A673 (cell line): Measurements from ENCODE around the gene SGTA. TPM values are rescaled to one million over a fixed set of nuclear protein-coding genes. Genes with fewer than 3 reads are reported as not detected.

Experiments used
- BruUV-seq: library from RNA; stranded (reverse); fragments of 400-500 nt; replicated peaks from 2 replicates; lab custom pipeline; 2021; lab: Mats Ljungman, UMichigan
- CTCF ChIA-PET: fragments of 300-600 bp; sonication (Branson Sonifier 250); formaldehyde crosslinking; loops from one replicate; lab custom pipeline; 2022; ENCODE audit warnings: antibody characterized with exemption; lab: Charles Lee
- POLR2A ChIA-PET: fragments of 300-600 bp; sonication (Branson Sonifier 250); formaldehyde crosslinking; loops from one replicate; lab custom pipeline; 2022; ENCODE audit warnings: antibody characterized with exemption; ENCODE audit not compliant: low non-redundant PET; lab: Charles Lee
- DNase-seq: peaks from one replicate; pipeline ENCODE4 v3.0.0-alpha.2; 2015; ENCODE audit warnings: low spot score
- H3K27ac ChIP-seq: fragments of 200-600 bp; sonication (generic); 2 replicates; pipeline ENCODE4 v1.5.1; 2016; ENCODE audit warnings: mixed run types, low read depth, mild to moderate bottlenecking, mixed read lengths, antibody characterized with exemption, low read length; ENCODE audit not compliant: poor library complexity, severe bottlenecking
- H3K27me3 ChIP-seq: fragments of 200-600 bp; sonication (generic); replicated peaks from 2 replicates; pipeline ENCODE4 v1.6.1; 2017; ENCODE audit warnings: mixed run types, low read depth, mild to moderate bottlenecking, mixed read lengths, antibody characterized with exemption, low read length; ENCODE audit not compliant: insufficient read depth, poor library complexity
- H3K36me3 ChIP-seq: fragments of 200-600 bp; sonication (generic); 2 replicates; pipeline ENCODE4 v1.6.1; 2016; ENCODE audit warnings: mixed run types, mild to moderate bottlenecking, mixed read lengths, antibody characterized with exemption, low read length; ENCODE audit not compliant: insufficient read depth, poor library complexity, severe bottlenecking
- H3K4me1 ChIP-seq: fragments of 200-600 bp; sonication (generic); 2 replicates; pipeline ENCODE4 v1.6.1; 2017; ENCODE audit warnings: mixed run types, mild to moderate bottlenecking, mixed read lengths, antibody characterized with exemption, low read length; ENCODE audit not compliant: insufficient read depth, poor library complexity, severe bottlenecking
- H3K4me3 ChIP-seq: fragments of 200-600 bp; sonication (generic); 2 replicates; pipeline ENCODE4 v1.5.1; 2016; ENCODE audit warnings: low read depth, mixed run types, mild to moderate bottlenecking, mixed read lengths, low read length; ENCODE audit not compliant: poor library complexity, severe bottlenecking
- H3K9me3 ChIP-seq: fragments of 200-600 bp; sonication (generic); 2 replicates; pipeline ENCODE4 v1.6.1; 2016; ENCODE audit warnings: mixed run types, low read depth, mild to moderate bottlenecking, mixed read lengths, antibody characterized with exemption, low read length; ENCODE audit not compliant: poor library complexity, severe bottlenecking
- CTCF ChIP-seq: fragments of 300-800, 200-600 bp; sonication (generic); conservative IDR thresholded peaks from 2 replicates; pipeline ENCODE4 v1.5.1; 2017; ENCODE audit warnings: low read depth, mild to moderate bottlenecking, antibody characterized with exemption, low read length, moderate library complexity, mixed read lengths
- EZH2 ChIP-seq: fragments of 200-600 bp; sonication (generic); IDR thresholded peaks from 2 replicates; pipeline ENCODE4 v1.6.1; 2017; ENCODE audit warnings: borderline replicate concordance, low read depth, mild to moderate bottlenecking, mixed read lengths, antibody characterized with exemption, low read length; ENCODE audit not compliant: poor library complexity, severe bottlenecking
- intact Hi-C: fragments of 100-400 bp; cut with micrococcal nuclease; formaldehyde crosslinking; loops from one replicate; pipeline ENCODE4 v1.10.0; 2022; ENCODE audit not compliant: unreplicated experiment
- total RNA-seq: library from RNA; stranded (reverse); gene quantifications from 2 replicates; pipeline ENCODE4 v1.2.3, GENCODE V29; 2021

Gene SGTA
- total RNA-seq, 1 experiment from 2014 or later = 106 TPM

- Histone ChIP-seq H3K4me1 (no peaks in the 10 kb centered on the region), H3K27me3 (no peaks in the 10 kb centered on the region), H3K36me3 (peaks cover 23% of the 10 kb centered on the region), H3K4me3 (no peak overlapping the region), H3K9me3 (no peaks in the 10 kb centered on the region), H3K27ac (no peak overlapping the region)
- TF ChIP-seq EZH2 (no peak), CTCF (no peak)
- ChIA-PET CTCF (no interaction called here), POLR2A (no interaction called here)
- no peak for DNase-seq
- intact Hi-C loops = no loop called here
- BruUV-seq = no TSS peak
Observed at GRCh38 chr19:2790194-2790556, 7.1 kb upstream of the SGTA start.

GRCh38 chr19:2788237-2788636, 5.2 kb upstream of the SGTA start:
- TF ChIP-seq CTCF (no peak), EZH2 (no peak)
- intact Hi-C loops = no loop called here
- ChIA-PET POLR2A (no interaction called here), CTCF (no interaction called here)
- Histone ChIP-seq H3K36me3 (peaks cover 13% of the 10 kb centered on the region), H3K9me3 (no peaks in the 10 kb centered on the region), H3K27me3 (no peaks in the 10 kb centered on the region), H3K4me1 (peaks cover 14% of the 10 kb centered on the region), H3K27ac (no peak overlapping the region), H3K4me3 (no peak overlapping the region)
- BruUV-seq = no TSS peak
- DNase-seq = no peak

DNA sequence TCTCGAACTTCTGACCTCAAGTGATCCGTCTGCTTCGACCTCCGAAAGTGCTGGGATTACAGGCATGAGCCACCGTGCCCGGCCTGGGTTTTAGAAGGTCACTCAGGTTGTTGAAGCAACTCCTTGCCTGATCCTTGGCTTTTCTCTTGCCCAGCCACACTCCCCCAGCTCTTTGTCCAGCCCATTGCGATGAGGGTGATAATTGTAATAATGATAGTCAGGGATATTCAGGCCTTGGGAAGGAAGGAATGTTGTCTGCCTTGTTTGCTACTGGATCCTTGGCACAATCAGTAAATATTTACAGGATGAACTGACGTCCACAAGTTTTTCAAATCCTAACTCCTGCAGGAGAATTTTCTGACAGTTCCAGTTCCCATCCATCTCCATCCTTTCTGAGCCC, 4.0 kb upstream of the SGTA start:
- H3K4me1 ChIP-seq = peaks cover 14% of the 10 kb centered on the region
- BruUV-seq = no TSS peak
- CTCF ChIA-PET = no interaction called here
- DNase-seq = no peak
- H3K36me3 ChIP-seq = peaks cover 13% of the 10 kb centered on the region
- no peaks in the 10 kb centered on the region for H3K27me3 ChIP-seq
- H3K27ac ChIP-seq = no peak overlapping the region
- POLR2A ChIA-PET = no interaction called here
- no peak overlapping the region for H3K4me3 ChIP-seq
- no peak for TF ChIP-seq CTCF
- TF ChIP-seq EZH2 = no peak
- intact Hi-C loops = no loop called here
- H3K9me3 ChIP-seq = no peaks in the 10 kb centered on the region
